ENCODE measurements around the gene MACF1.

DNA sequence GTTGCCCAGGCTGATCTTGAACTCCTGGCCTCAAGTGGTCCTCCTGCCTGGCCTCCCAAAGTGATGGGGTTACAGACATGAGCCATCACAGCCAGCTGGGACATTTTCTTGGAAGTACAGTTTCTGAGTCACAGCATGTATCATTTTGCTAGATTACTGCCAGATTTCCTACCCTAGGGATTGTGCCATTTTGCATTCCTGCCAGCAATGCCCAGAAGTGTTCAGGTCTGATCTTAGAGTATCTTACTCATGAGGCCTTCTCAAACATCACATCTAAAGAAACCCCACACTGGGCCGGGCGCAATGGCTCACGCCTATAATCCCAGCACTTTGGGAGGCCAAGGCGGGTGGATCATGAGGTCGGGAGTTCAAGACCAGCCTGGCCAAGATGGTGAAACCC is 297.2 kb downstream of the MACF1 start:
- TF ChIP-seq POU2F2 (IDR thresholded peaks at IDR 0.05; ENCODE audit: low read depth, low read length) (no peak), POLR2A (IDR thresholded peaks at IDR 0.05; ENCODE audit: low read depth, low read length) (no peak)

Measured in GM12891 (cell line).